Body of pancreas (tissue), 4 donors: Measurements from ENCODE around the gene NHP2. TPM values are rescaled to one million over a fixed set of nuclear protein-coding genes. Genes with fewer than 3 reads are reported as not detected.

Experiments used
- ATAC-seq: fragments of 150-250 bp; one replicate; pipeline ENCODE4 v1.9.1; 2016
- DNase-seq, 4 donors: peaks; one replicate each; pipeline ENCODE4 v3.0.0-alpha.2; 2019
- H3K27ac ChIP-seq, 4 donors: fragments of 200-600 bp; sonication (generic); 1 replicate in 3 of 4; 2 replicates in 1 of 4; pipeline versions ENCODE4 v1.5.1 to v1.6.1; 2016 to 2019; ENCODE audit warnings: mild to moderate bottlenecking in 1 of 4, mixed read lengths in 1 of 4, moderate library complexity in 1 of 4
- H3K27me3 ChIP-seq, 2 donors: fragments of 200-600 bp; sonication (generic); one replicate each; pipeline ENCODE4 v1.6.0; 2016; ENCODE audit warnings: mild to moderate bottlenecking in 1 of 2
- H3K36me3 ChIP-seq, 2 donors: fragments of 200-600 bp; sonication (generic); replicated peaks in 1 of 2; 2 replicates each; pipeline ENCODE4 v1.5.1; 2016; ENCODE audit warnings: low read depth in 2 of 2; ENCODE audit not compliant: insufficient read depth in 1 of 2
- H3K4me1 ChIP-seq: fragments of 200-600 bp; sonication (generic); one replicate; pipeline ENCODE4 v1.6.0; 2016
- H3K4me3 ChIP-seq, 2 donors: fragments of 200-600 bp; sonication (generic); 1 replicate in 1 of 2; 2 replicates in 1 of 2; pipeline ENCODE4 v1.5.1; 2016 to 2019
- H3K9me3 ChIP-seq, 3 donors: fragments of 200-600 bp; sonication (generic); 1 replicate in 2 of 3; 2 replicates in 1 of 3; pipeline ENCODE4 v1.5.1; 2016
- CTCF ChIP-seq, 7 experiments: fragments of 450-650 bp in 4 of 7; fragments of 200-600 bp in 3 of 7; sonication (generic) in 3 of 7; IDR thresholded peaks; one replicate each; pipeline ENCODE4 v1.5.1; 2016 to 2019; ENCODE audit warnings: antibody characterized with exemption in 7 of 7
- POLR2A ChIP-seq, 3 donors: fragments of 450-650 bp; IDR thresholded peaks; one replicate each; pipeline ENCODE4 v1.6.1; 2016; ENCODE audit warnings: antibody characterized with exemption in 3 of 3, mild to moderate bottlenecking in 2 of 3
- WGBS, 2 donors: methylation state at CpG; one replicate each; pipeline ENCODE4 v1.1.5; 2017; 5-methylcytosine and 5-hydroxymethylcytosine counted together
- intact Hi-C: fragments of 100-400 bp; cut with DNase I; formaldehyde crosslinking; loops from one replicate; pipeline ENCODE4 v1.15.1; 2023
- total RNA-seq, 2 donors: library from RNA; depleted of rRNA; stranded (reverse); fragments of >200 nt; gene quantifications; one replicate each; pipeline ENCODE4 v1.1.0, GENCODE V29; 2016

Gene NHP2
- total RNA-seq, 2 donors from 2014 or later: 63.9 to 80.2 TPM

- DNase-seq: no peak
- TF ChIP-seq CTCF (IDR thresholded peaks at IDR 0.05) (no peak), POLR2A (IDR thresholded peaks at IDR 0.05) (no peak)
- Histone ChIP-seq H3K4me1 (peaks cover 7% of the 10 kb centered on the region), H3K9me3 (no peaks in the 10 kb centered on the region), H3K27ac (no peak overlapping the region), H3K4me3 (no peak overlapping the region), H3K36me3 (no peaks in the 10 kb centered on the region), H3K27me3 (peaks cover 0 to 8% of the 10 kb centered on the region in 2 donors)
- ATAC-seq: no peak
- intact Hi-C loops: no loop called here
These were observed 44.7 kb downstream of the NHP2 start for GRCh38 chr5:178108966-178109365.

GRCh38 chr5:178108446-178108845, 45.2 kb downstream of the NHP2 start:
- intact Hi-C loops: no loop called here
- ATAC-seq: no peak
- H3K4me1 ChIP-seq: peaks cover 4% of the 10 kb centered on the region
- H3K4me3 ChIP-seq: no peak overlapping the region
- H3K9me3 ChIP-seq: no peaks in the 10 kb centered on the region
- 76 to 85% methylated on average over 7 of the region's 7 CpGs for WGBS, 2 donors
- DNase-seq: no peak
- peaks cover 0 to 8% of the 10 kb centered on the region in 2 donors for H3K27me3 ChIP-seq
- no peak for TF ChIP-seq POLR2A (IDR thresholded peaks at IDR 0.05)
- TF ChIP-seq CTCF (IDR thresholded peaks at IDR 0.05): no peak
- H3K27ac ChIP-seq: no peak overlapping the region
- no peaks in the 10 kb centered on the region for H3K36me3 ChIP-seq

- Histone ChIP-seq H3K4me1 (peaks cover under 1% of the 10 kb centered on the region), H3K36me3 (no peaks in the 10 kb centered on the region), H3K27ac (no peak overlapping the region), H3K4me3 (no peak overlapping the region), H3K27me3 (peaks cover 0 to 2% of the 10 kb centered on the region in 2 donors), H3K9me3 (no peaks in the 10 kb centered on the region)
- intact Hi-C loops: no loop called here
- TF ChIP-seq CTCF (IDR thresholded peaks at IDR 0.05) (no peak), POLR2A (IDR thresholded peaks at IDR 0.05) (no peak)
- ATAC-seq (no peak), DNase-seq (no peak)
- WGBS, 2 donors: 64 to 68% methylated on average over 4 to 5 of the region's 5 CpGs
These were observed 45.9 kb downstream of the NHP2 start for GRCh38 chr5:178107756-178108310.

- ATAC-seq: no peak
These were observed 47.0 kb downstream of the NHP2 start for GRCh38 chr5:178106556-178107239.

More at GRCh38 chr5:178106556-178107239, 47.0 kb downstream of the NHP2 start:
- Histone ChIP-seq H3K27me3 (no peaks in the 10 kb centered on the region), H3K4me3 (no peak overlapping the region), H3K27ac (no peak overlapping the region), H3K4me1 (no peaks in the 10 kb centered on the region), H3K9me3 (no peaks in the 10 kb centered on the region), H3K36me3 (no peaks in the 10 kb centered on the region)
- TF ChIP-seq CTCF (IDR thresholded peaks at IDR 0.05) (no peak), POLR2A (IDR thresholded peaks at IDR 0.05) (no peak)
- 52 to 70% methylated on average over 2 to 13 of the region's 13 CpGs for WGBS, 2 donors
- intact Hi-C loops: no loop called here
- no peak for DNase-seq
